ENCODE results near the gene RAP1GAP. TPM values are rescaled to one million over a fixed set of nuclear protein-coding genes. Genes with fewer than 3 reads are reported as not detected.

The RAP1GAP gene
- total RNA-seq, 4 donors from 2014 or later: 1.9 to 6.8 (median 5.0) TPM

DNA sequence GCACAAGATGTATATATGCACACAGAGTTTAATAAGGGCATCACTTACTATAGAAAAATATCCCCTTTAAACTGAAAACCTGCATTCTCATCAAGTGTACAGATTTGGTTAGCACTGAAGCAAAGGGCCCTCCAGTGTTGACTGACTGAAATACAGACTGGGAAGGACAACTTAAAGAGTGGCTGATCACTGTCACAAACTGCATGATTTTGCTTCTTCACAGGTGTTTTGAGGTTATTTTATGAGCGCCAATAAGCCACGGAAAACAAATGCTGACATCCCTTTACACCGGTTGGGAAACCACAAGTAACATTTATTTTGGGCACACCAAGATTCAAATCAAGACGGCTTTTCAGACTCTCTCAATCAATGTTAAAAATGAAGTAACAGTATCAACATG is 30.9 kb upstream of the RAP1GAP start:
- WGBS, 2 donors: 73 to 74% methylated on average over 4 of the region's 4 CpGs
- DNase-seq: no peak
- intact Hi-C loops (cut with DNase I): loop anchor here (10.0 kb wide), 1 partner anchor 265 kb away; no protein-coding TSS in a partner anchor
- Histone ChIP-seq H3K4me3 (no peak overlapping the region), H3K4me1 (no peaks in the 10 kb centered on the region), H3K27ac (no peak overlapping the region), H3K9me3 (no peaks in the 10 kb centered on the region), H3K27me3 (no peaks in the 10 kb centered on the region), H3K36me3 (peaks cover 8 to 95% (median 25%) of the 10 kb centered on the region in 3 donors)
- TF ChIP-seq POLR2A (IDR thresholded peaks at IDR 0.05) (no peak), CTCF (IDR thresholded peaks at IDR 0.05) (no peak)

DNA sequence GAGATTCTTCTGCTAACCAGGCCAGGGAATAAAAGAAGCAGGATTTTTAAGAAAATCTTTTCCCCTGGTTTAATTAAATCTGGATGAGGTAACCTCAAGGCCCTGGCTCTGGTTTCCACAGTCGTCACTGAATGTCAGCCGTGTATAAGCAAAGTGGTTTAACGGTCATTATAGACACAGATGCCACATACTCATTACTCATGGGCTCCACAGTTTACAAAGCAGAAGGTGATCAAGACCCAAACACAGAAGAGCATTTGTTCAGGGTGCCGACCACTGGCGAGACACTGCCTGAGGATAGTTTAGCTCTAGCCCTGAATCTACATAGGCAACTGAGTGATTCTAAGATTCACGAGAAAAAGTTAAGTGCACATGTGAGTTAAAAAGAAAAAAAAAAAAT is 27.8 kb upstream of the RAP1GAP start:
- no peak for DNase-seq
- no peak overlapping the region for H3K27ac ChIP-seq
- WGBS, 2 donors: 78 to 97% methylated on average over 6 of the region's 6 CpGs
- no peaks in the 10 kb centered on the region for H3K27me3 ChIP-seq
- no peak overlapping the region for H3K4me3 ChIP-seq
- H3K4me1 ChIP-seq: no peaks in the 10 kb centered on the region
- H3K9me3 ChIP-seq: no peaks in the 10 kb centered on the region
- no peak for TF ChIP-seq CTCF (IDR thresholded peaks at IDR 0.05)
- no peak for TF ChIP-seq POLR2A (IDR thresholded peaks at IDR 0.05)
- intact Hi-C loops (cut with DNase I): no loop called here
- H3K36me3 ChIP-seq: peaks cover 8 to 95% (median 40%) of the 10 kb centered on the region in 3 donors

- no peaks in the 10 kb centered on the region for H3K4me1 ChIP-seq
- no peaks in the 10 kb centered on the region for H3K27me3 ChIP-seq
- TF ChIP-seq POLR2A (IDR thresholded peaks at IDR 0.05): no peak
- no peak for TF ChIP-seq CTCF (IDR thresholded peaks at IDR 0.05)
- DNase-seq: no peak
- H3K9me3 ChIP-seq: no peaks in the 10 kb centered on the region
- H3K27ac ChIP-seq: no peak overlapping the region
- H3K4me3 ChIP-seq: no peak overlapping the region
- intact Hi-C loops (cut with DNase I): no loop called here
- H3K36me3 ChIP-seq: peaks cover 0 to 96% (median 23%) of the 10 kb centered on the region in 3 donors
Measured at GRCh38 chr1:21693732-21694131, 24.6 kb upstream of the RAP1GAP start.

GRCh38 chr1:21691739-21692138 is 22.6 kb upstream of the RAP1GAP start:
- Histone ChIP-seq H3K27me3 (no peaks in the 10 kb centered on the region), H3K9me3 (no peaks in the 10 kb centered on the region), H3K4me1 (no peaks in the 10 kb centered on the region), H3K36me3 (peaks cover 4 to 100% (median 32%) of the 10 kb centered on the region in 3 donors), H3K27ac (no peak overlapping the region), H3K4me3 (no peak overlapping the region)
- 43 to 79% methylated on average over 3 of the region's 3 CpGs for WGBS, 2 donors
- intact Hi-C loops (cut with DNase I): no loop called here
- no peak for DNase-seq
- TF ChIP-seq CTCF (IDR thresholded peaks at IDR 0.05) (no peak), POLR2A (IDR thresholded peaks at IDR 0.05) (no peak)

DNA sequence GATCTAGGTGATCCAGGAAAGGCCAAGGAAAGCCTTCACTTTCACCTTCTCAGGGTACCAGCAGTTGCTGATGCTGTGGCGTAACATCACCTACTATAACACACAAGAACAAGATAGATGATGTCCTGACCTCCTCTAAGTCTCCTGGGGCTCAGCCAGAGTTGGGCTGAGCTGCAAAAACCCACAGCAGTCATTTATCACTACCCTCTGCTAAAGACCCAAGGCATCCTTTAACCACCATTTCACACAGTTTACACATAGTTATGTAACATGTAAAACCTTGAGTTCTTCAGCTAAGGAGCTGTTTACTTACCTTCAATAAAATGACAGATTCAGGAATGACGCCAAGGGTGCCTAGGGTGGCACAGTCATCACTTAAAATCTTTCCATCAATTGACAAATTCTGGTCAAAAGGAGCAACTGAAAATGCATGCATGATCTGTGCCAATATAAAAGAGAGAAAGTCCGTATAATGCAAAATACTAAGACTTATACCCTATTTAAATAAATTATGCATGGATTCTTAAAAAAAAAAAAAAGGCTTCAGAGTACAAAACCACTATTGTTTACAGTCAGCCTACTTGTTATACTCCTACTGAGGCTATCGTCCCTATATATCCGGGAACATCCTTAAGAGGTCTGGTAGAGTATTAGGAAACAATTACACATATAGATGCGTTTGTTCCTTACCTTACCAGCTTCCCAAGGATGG is 20.7 kb upstream of the RAP1GAP start:
- no peaks in the 10 kb centered on the region for H3K4me1 ChIP-seq
- intact Hi-C loops (cut with DNase I): no loop called here
- peaks cover 4 to 100% (median 35%) of the 10 kb centered on the region in 3 donors for H3K36me3 ChIP-seq
- H3K27me3 ChIP-seq: no peaks in the 10 kb centered on the region
- no peaks in the 10 kb centered on the region for H3K9me3 ChIP-seq
- no peak overlapping the region for H3K4me3 ChIP-seq
- no peak overlapping the region for H3K27ac ChIP-seq
- no peak for DNase-seq
- TF ChIP-seq POLR2A (IDR thresholded peaks at IDR 0.05): no peak
- TF ChIP-seq CTCF (IDR thresholded peaks at IDR 0.05): no peak
- WGBS, 2 donors: 88 to 91% methylated on average over 6 of the region's 6 CpGs
